NCI-H2029 (cell line): ENCODE results near the gene TERT.

Experiments used
- DNase-seq: peaks from one replicate; lab custom pipeline; 2025; lab: John Stamatoyannopoulos, UW

Gene TERT

GRCh38 chr5:1318659-1319251 is 23.9 kb upstream of the TERT start:
- DNase-seq: no peak

- no peak for DNase-seq
Measured at GRCh38 chr5:1317921-1318565, 23.2 kb upstream of the TERT start.

- no peak for DNase-seq
Measured at GRCh38 chr5:1316588-1317340, 21.9 kb upstream of the TERT start.

DNA sequence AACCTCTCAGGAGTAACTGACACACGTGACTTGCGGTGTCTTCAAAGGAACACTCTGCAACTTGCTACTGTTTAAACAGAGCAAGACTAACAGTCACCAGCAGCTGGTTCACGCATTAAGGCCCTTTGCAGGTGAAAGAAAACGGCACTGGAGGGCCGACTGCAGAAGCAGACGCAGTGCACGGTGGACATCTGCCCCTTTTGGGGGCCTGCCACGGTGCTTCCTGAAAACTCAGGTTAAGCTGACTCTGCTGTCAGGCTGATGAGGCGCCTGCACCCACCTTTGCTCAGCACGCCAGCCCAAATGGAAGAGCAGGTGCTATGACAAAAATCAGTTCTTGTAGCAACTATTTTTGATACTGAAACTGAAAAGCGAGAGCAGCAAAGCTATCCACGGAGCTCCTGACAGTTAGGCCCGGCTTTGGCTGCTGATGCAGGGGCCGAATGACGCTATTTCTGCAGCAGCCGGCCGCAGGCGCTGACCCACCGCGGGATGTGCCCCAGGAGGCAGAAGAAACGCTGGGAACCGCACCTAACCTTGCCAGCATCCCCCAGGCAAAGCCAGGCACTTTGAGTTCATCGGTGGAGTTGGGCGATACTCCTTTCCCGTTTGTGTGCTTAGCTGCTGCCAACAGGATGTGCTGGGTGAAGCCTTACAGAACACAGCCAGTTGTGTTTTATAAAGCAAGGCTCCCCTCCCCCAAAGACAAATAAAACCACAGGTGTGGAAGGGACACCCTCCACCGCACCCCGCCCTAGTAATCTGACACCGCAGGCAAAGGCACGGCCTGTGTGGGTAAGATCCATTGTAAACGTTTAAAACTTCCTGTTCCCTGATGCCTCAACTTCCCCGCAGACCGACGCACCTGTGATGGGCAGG is 21.1 kb upstream of the TERT start:
- DNase-seq: peak; percentile 99

DNA sequence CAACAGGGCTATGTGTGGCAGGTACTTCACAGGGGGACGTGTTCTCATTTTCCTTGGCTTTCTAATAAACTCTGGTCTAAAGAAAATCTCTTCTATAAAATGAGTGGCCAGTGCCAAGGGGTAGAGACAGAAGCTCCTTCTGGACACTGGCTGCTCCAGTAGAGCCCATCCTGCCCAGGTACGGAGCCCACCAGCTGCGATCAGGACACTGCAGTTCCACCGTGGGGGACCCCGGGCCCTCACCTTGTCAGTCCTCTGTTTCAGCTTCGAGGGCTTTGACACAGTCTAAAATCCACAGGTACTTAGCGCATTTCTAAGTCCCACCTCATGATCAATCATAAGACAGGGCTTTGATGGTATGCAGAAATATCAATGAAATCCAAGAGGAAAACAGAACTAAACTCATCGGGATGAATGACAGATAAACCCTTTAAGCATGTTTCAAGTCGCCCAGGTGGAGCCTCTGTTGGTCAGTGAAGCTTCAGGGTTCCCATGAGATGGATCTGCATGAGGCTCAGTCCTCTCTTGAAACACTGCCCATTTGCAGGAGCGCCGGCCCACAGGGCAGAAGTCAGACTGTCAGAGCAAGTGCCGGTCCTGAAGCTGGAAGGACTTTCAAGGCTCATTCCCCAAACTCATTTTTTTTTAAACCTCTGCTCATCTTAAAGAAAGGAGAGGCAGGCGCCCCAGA is 20.3 kb upstream of the TERT start:
- DNase-seq: no peak

GRCh38 chr5:1314564-1314982 is 19.7 kb upstream of the TERT start:
- DNase-seq: no peak

DNA sequence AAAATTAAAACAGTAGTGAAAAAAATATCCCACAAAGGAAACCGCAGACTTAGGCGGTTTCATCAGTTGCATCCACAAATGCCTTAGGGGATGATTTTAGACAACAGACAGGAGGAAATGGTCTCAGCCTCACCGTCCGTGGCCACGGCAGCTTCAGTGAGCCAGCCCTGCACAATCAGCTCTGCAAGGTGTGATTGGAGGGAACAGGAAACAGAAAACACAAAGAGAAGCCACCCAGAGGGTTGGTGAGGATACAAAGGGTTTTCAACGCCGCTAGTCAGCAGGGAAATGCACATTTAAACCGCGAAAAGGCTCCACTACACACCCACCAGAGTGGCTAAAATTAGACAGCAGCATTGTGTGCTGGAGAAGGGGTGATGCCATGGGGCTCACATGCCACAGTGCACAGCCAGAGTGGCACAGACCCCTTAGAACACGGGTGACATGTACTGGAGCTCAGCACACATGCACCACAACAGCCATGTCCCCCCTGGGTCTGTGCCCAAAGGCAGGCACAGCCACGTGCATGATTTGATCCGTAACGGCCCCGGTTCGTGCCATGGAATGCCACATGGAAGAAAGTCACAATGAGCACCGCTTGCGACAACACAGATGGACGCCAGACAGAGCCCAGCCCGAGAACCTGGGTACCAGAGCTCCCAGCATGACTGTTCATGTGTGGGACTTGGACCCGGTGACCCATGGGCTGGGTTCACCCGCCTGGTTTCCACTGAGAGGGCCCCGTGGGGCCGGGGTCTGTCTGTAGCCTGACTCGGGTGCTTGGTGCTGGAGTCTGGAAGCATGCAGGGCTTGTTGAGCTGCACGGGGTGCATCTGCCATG is 18.3 kb upstream of the TERT start:
- no peak for DNase-seq

DNA sequence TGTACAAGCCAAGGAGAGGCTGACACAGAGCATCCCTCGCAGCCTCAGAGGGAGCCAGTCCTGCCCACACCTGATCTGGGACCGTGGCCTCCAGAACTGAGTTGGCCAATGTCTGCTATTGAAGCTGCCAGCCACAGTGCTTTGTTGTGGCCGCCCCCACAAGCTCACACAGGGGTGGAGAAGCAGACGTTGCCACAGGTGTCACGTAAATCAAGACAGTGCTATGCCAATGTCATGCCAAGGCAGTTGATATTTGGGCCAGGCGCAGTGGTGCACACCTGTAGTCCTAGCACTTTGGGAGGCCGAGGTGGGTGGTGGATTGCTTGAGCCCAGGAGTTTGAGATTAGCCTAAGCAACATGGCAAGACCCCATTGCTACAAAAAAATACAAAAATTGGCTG is 17.3 kb upstream of the TERT start:
- DNase-seq: no peak

GRCh38 chr5:1311439-1312055 is 16.7 kb upstream of the TERT start:
- DNase-seq: no peak

DNA sequence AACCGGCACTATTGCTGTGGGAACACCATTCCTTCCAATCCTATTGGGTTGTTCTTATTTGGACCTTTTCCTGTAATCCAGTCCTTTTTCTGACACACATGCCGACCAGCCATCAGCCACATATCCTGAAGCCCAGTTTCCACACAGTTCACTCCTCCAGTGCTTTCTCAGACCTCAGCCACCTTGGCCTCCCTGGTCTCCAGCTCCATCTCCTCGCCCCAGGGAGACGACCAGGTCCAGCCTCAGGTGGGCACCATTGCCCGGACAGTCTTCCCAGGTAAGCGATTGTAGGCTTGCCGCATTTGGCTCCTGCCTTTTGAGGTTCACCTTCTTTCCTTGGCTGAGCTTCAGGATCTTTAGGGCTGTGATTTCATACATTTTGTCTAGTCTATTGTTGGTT is 15.2 kb upstream of the TERT start:
- DNase-seq: no peak

GRCh38 chr5:1304033-1304432 is 9.2 kb upstream of the TERT start:
- no peak for DNase-seq

- no peak for DNase-seq
Measured at GRCh38 chr5:1302258-1302657, 7.4 kb upstream of the TERT start.

DNA sequence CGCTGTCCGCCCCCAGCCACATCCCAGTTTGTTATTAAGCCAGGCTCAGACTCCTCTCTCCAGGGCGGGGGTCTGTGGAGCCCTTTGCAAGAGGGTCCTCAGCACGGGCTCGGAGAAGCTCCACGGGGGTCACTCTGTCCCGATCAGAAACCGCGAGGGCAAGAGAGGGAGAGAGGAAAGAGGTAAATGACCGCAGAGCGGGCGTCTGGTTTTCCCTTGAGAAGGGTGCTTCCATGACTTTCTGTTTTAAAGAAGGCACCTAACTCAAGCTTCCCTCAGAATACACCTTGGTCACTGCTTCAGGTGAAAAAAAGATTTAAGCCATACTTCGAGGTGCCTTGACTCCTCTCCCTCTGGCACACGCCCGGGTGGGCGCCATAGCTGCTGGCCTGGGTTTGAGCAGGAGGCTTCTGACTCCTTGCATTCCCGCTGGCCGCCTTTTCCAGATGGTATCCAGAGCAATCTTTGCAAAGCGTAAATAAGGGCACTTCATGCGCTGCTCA is 5.8 kb upstream of the TERT start:
- no peak for DNase-seq

DNA sequence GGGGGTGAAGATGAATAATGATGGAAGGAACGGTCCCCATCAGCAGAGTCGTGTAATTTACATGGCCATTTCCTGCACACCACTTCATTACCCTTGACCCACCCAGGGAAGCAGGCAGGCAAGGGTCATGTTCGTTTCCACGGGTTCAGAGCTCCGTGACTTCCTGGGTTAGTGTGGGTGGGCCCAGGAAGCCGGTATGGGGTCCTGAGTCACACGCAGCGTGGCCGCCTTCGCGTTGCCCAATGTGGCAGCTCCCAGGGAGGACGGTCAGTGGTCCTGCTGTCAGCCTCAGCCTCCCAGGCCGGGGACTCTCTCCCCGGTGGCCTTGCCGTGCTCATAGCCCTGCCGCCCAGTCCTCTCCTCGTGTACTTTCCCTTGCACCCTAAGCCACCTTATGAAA is 5.1 kb upstream of the TERT start:
- no peak for DNase-seq

GRCh38 chr5:1299511-1299850 is 4.6 kb upstream of the TERT start:
- DNase-seq: no peak

DNA sequence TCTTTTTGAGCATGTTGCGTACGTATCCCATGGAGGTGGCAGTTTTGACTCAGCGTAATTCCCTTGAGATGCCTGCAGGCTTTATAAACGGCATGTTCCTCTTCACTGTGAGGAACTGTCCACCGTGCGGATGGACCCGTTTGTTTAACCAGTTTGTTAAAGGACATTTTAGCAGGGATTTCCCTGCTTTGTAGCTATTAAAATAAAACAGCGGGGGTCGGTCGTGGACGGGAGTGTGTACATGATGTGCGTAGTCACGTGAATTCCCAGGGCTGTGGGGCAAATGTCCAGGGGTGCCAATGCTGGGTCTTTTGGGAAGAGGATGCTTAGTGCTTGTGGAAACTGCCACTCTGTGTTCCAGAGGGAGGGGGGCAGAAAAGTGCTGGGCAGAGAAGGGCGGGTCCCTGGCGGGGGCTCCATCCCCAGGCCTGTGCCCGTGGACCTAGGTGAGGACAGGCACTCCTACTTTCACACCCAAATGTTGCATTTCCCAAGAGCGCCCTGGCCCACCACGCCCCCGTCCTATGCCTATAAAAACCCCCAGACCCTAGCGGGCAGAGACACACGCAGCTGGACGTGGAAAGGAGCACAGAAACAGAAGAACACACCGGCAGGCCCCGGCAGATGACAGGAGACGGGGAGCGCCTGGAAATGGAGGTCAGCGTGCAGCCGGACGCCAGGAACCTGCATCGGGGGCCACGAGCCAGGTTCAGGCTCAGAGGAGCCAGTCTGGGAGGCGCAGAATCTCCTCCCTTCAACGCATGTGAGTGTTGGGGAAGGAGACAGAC is 4.0 kb upstream of the TERT start:
- DNase-seq: no peak

DNA sequence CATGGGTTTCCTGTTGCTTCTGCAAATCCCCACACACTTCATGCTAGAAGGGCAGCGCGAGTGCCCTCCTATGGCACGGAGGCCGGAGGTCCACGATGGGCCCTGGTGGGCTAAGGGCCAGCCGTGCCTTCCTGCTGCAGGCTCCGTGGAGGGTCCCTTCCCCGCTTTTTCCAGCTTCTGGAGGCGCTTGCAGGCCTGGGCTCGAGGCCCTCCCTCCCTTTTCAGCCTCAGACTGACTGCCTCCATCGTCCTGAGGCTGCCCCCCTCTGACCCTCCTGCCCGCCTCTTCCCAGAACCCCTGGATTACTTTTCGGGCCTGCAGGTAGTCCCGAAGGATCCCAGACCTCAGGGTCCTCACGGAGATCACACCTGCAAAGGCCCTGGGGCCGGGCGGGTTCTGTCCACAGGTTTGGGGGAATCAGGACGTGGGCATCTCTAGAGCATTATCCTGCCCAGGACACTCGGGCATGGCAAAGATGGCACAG is 3.2 kb upstream of the TERT start:
- no peak for DNase-seq

DNA sequence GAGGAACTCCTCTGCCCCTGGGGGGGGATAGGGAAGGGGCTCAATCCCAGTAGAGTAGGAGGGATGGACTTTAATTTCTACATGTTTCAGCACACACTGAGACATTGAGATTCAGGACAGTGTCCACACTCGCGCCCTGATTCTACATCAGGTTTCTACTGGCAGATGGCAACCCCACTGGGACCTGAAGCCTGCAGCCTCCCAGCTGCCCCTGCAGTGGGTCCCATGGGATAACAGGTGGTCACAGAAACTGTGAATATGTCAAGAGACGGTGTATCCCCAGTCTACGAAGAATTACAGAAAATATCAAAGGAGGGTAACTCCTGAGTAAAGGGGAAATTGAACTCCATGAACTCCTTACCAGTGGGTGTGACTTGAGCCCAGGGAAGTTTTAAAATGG is 2.4 kb upstream of the TERT start:
- no peak for DNase-seq

DNA sequence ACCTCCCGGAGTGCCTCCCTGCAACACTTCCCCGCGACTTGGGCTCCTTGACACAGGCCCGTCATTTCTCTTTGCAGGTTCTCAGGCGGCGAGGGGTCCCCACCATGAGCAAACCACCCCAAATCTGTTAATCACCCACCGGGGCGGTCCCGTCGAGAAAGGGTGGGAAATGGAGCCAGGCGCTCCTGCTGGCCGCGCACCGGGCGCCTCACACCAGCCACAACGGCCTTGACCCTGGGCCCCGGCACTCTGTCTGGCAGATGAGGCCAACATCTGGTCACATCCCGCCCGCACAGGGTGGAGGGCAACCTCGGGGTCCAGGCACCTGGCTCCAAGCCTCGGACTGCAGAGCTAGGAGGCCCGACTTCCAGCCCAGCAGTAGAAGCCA is 776 bp upstream of the TERT start:
- no peak for DNase-seq
